H1 (cell line): Measurements from ENCODE around the gene AP2A2. TPM values are rescaled to one million over a fixed set of nuclear protein-coding genes. Genes with fewer than 3 reads are reported as not detected.

ENCODE experiments used
- BACH1 ChIP-seq: IDR thresholded peaks from 2 replicates; pipeline ENCODE4 v1.6.1; 2012; ENCODE audit warnings: low read length, improper control_type of control experiment
- HDAC6 ChIP-seq: IDR thresholded peaks from one replicate; pipeline ENCODE4 v1.7.1; 2012; ENCODE audit warnings: low read depth, mild to moderate bottlenecking, inconsistent platforms, low read length, moderate library complexity
- MAFK ChIP-seq: IDR thresholded peaks from 2 replicates; pipeline ENCODE4 v1.6.1; 2012; ENCODE audit warnings: low read depth, mild to moderate bottlenecking, improper control_type of control experiment, low read length
- SIX5 ChIP-seq: IDR thresholded peaks from 2 replicates; pipeline ENCODE4 v1.6.1; 2011; ENCODE audit warnings: mild to moderate bottlenecking, low read depth, low read length
- SP4 ChIP-seq: IDR thresholded peaks from 2 replicates; pipeline ENCODE4 v1.6.1; 2012; ENCODE audit warnings: low read length, inconsistent platforms
- TAF7 ChIP-seq: optimal IDR thresholded peaks from 2 replicates; pipeline ENCODE3; 2011; ENCODE audit warnings: low read depth, mild to moderate bottlenecking, inconsistent platforms, low read length, moderate library complexity, borderline replicate concordance
- TCF12 ChIP-seq: IDR thresholded peaks from 2 replicates; pipeline ENCODE4 v1.6.1; 2011; ENCODE audit warnings: low read depth, mild to moderate bottlenecking, low read length
- polyA plus RNA-seq, 7 experiments: library from polyadenylated mRNA; depleted of rRNA in 3 of 7; stranded (reverse) in 5 of 7; unstranded in 2 of 7; fragments of >200 nt in 5 of 7; fragments of 200-250 nt in 2 of 7; gene quantifications; 1 replicate in 5 of 7; 2 replicates in 1 of 7; 4 replicates in 1 of 7; pipeline versions ENCODE4 v1.2.1 to v1.2.3, GENCODE V29; 2011 to 2013; ENCODE audit warnings: missing spikeins in 2 of 7, mixed read lengths in 2 of 7
- total RNA-seq: library from RNA; stranded (reverse); fragmentation: NEBNext Ultra II Directional; extraction: Animal tissue kit (Norgen Biotek cat#: 25700); gene quantifications from 2 replicates; pipeline ENCODE4 v1.2.1, GENCODE V29; 2021
- TF ChIP-seq, protein P1 (sequence below), 3 experiments: IDR thresholded peaks; 1 replicate in 2 of 3; 2 replicates in 1 of 3; pipeline versions ENCODE4 v1.5.1 to v1.6.1; 2011; ENCODE audit warnings: low read length in 3 of 3, mild to moderate bottlenecking in 3 of 3, inconsistent platforms in 2 of 3, low read depth in 1 of 3, moderate library complexity in 1 of 3; ENCODE audit not compliant: insufficient read depth in 1 of 3; ENCODE audit errors: control extremely low read depth in 1 of 3

The AP2A2 gene
- total and polyA plus RNA-seq, 2 of the 8 experiments (the other 6 are each of a cell fraction or from before 2014, with no cell fraction given), result 50.0 to 65.0 TPM

DNA sequence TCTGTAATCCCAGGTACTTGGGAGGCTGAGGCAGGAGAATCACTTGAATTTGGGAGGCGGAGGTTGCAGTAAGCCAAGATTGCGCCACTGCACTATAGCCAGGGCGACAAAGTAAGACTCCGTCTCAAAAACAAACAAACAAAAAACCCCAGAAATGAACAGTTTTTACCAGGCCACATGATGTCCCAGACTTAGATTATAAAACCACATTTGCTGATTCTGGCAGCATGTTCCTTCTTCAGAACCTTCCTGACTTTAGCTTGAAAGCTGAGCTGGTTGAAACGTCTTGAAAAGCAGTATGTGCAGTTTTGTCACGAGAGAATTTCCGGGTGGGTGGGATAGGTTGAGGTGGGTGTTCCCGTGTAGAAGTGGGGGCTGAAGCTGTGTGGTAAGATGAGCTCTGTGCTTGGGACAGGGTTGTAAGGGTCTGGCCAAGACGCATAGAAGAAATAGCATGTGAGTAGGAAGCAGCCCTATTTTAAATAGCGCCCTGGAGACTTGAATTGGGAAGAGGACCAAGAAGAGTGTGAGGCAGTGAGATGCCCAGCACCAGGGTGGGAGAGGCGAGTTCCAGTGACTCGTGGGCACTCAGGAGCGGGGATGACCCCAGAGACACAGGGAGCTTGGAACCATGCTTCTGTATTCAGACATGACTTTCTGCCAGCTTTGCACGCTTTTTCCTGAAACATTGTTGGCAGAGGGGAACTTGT, 7.6 kb downstream of the AP2A2 start (continued):
- TF ChIP-seq, protein P1, sequence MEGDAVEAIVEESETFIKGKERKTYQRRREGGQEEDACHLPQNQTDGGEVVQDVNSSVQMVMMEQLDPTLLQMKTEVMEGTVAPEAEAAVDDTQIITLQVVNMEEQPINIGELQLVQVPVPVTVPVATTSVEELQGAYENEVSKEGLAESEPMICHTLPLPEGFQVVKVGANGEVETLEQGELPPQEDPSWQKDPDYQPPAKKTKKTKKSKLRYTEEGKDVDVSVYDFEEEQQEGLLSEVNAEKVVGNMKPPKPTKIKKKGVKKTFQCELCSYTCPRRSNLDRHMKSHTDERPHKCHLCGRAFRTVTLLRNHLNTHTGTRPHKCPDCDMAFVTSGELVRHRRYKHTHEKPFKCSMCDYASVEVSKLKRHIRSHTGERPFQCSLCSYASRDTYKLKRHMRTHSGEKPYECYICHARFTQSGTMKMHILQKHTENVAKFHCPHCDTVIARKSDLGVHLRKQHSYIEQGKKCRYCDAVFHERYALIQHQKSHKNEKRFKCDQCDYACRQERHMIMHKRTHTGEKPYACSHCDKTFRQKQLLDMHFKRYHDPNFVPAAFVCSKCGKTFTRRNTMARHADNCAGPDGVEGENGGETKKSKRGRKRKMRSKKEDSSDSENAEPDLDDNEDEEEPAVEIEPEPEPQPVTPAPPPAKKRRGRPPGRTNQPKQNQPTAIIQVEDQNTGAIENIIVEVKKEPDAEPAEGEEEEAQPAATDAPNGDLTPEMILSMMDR (IDR thresholded peaks at IDR 0.05; ENCODE audit: control extremely low read depth in 1 of 3, insufficient read depth in 1 of 3, low read depth in 1 of 3, low read length in 3 of 3), result no peak
- no peak for TF ChIP-seq MAFK
- no peak for TF ChIP-seq TAF7
- no peak for TF ChIP-seq SIX5
- TF ChIP-seq SP4, result no peak
- TF ChIP-seq BACH1, result no peak
- no peak for TF ChIP-seq TCF12
- no peak for TF ChIP-seq HDAC6
